Anterior cingulate cortex (tissue), 58 donors: ENCODE measurements around the gene PDE2A.
A peak's percentile ranks its signal among the peaks of the same experiment; 100 is the strongest.

Source experiments
- DNase-seq, 58 donors: peaks; one replicate each; lab custom pipeline; 2025; lab: John Stamatoyannopoulos, UW

Gene PDE2A

DNA sequence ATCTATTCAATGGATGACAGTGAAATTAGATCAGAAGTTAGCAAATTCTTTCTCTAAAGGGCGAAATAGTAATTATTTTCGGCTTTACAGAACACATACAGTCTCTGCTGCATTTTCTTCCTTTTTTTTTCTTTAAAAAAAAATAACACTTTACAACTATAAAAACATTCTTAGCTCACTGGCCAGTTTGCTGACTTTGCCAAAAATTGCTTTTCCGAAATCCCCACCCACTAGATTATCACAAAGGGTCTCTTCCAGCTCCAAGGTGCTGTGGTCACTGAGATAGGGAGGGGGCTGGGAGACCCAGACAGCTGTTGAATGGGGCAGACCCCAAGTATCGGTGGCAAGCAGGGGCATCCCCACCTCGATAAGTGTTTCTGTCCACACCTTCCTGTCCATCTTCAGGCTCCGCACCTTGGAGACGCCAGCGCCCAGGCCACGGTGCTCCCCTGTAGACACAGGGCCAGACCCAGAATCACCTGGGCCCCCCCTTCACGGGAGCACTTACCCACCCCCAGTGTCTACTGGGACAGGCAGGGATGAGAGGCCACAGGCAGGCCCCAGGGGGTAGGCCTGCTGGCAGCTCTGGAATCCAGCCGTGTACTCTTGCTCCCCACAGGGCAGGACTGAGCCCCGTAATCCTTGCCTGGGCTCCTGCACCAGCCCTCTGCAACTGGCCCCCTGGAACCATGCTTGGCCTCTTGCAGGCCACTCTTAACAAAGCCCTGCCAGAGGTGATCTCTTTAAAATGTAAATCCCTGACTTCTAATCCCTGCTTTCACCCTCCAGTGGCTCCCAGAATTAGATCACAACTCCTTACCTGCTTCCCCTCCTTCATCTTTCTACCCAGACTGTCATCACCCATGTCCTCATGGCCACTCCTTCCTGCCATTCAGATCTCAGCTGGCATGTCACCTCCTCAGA is 31.5 kb upstream of the PDE2A start:
- no peak for DNase-seq

DNA sequence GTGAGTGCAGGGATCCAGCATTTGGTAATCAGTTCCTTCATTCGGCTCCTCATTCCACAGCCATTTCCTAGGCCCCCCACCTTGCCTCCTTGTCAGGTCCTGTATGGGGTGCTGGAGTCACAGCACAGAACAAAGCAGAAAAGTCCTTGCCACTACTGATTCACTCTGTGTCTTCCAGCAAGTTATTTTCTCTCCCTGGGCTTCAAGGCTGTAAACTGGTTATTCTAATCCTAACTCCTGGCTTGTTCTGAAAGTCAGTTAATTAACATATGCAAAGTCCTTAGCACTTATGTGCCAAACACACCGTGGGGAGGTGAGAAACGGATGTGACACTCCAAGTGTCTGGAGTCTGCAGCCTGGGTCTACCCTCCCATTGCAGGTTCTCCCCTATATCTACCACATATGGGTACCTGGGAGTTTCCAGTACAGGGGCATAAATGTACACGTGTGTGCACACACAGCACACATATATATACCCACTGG is 30.6 kb upstream of the PDE2A start:
- DNase-seq: no peak

DNA sequence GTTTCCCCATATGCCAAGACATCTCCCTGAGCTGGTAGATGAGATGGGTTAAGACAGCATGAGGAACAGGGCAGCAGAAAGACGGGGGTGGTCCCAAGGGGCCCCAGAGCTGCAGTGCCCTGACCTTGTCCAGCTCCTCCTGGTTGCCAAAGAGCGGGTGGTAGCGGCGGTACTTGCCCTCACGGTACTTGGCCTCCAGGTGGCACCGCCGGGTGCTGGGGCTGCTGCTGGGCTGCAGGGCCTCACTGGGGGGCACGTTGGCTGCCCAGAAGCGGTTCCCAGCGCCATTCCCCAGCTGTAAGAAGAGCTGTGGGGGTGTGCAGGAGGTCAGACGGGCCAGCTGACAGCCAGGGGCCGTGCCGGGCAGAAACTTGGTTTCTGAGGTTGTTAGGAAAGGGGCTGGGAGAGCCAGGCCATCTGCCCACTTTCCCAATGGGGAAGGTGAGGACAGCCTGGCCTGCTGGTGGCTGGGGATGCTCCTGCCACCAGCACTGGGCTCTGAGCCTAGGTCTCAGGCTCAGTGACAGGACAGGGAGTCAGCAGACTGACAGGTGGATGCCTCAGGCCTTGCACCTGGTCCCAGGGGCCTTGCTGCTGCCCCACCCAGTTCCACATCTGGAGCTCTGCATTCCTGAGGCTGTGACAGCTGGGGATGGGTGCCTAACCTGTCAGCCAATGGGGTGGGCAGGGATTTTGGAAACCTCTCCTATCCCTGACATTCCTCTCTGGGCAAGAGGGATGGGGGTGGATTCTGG is 30.0 kb upstream of the PDE2A start:
- DNase-seq: no peak

GRCh38 chr11:72703267-72704008 is 29.2 kb upstream of the PDE2A start:
- DNase-seq: peak in 13 of 58 donors; percentile 9 to 47 (median 30)

- no peak for DNase-seq
These were observed 28.5 kb upstream of the PDE2A start for GRCh38 chr11:72702577-72703241.

- DNase-seq: peak in 1 of 58 donors; percentile 6
These were observed 27.9 kb upstream of the PDE2A start for GRCh38 chr11:72702096-72702495.

GRCh38 chr11:72701466-72701865 is 27.2 kb upstream of the PDE2A start:
- no peak for DNase-seq

- DNase-seq: no peak
These were observed 25.9 kb upstream of the PDE2A start for GRCh38 chr11:72700146-72700545.

- no peak for DNase-seq
These were observed 23.6 kb upstream of the PDE2A start for GRCh38 chr11:72697814-72698213.

DNA sequence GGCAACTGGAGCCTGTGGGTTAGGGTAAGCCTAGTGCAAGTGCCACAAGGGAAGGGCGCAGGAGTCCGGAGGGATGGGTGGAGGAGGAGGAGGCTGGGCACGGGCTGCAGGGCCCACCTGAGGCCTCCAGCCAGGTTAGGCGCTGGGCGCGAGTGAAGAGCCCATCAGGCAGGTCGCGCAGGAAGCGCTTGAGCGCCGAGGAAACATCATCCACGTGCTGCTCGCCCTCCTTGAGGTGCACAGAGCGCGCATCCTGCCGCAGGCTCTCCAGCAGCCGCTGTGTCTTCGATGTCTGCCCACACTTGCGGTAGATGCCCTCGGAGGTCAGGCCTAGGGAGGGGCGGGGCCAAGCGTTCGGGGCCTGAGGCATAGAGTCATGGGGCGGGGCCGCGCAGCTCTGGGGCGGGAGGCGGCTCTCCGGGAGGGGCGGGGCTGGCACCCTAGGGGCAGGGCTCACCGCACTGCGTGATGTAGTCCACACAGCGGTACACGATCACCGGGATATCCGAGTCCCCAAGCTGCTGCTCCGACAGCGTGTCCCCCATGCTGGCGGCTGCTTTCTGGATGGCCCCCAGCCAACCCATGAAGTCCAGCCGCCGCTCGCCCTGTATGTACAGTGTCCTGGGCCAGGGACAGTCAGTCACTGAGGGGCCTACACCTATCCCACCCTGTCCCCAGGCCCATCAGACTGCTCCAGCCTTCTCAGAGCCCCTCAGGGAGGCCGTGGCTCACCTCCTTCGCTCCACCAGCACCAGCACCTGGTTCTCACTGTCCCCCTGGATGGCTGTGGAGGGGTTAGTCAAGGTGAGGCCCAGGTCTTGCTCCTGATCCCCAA is 22.9 kb upstream of the PDE2A start:
- no peak for DNase-seq

GRCh38 chr11:72695354-72695753 is 21.1 kb upstream of the PDE2A start:
- no peak for DNase-seq

- no peak for DNase-seq
These were observed 19.2 kb upstream of the PDE2A start for GRCh38 chr11:72693271-72693968.

GRCh38 chr11:72692498-72693237 is 18.4 kb upstream of the PDE2A start:
- no peak for DNase-seq

GRCh38 chr11:72690166-72690565 is 15.9 kb upstream of the PDE2A start:
- no peak for DNase-seq

GRCh38 chr11:72688929-72689328 is 14.7 kb upstream of the PDE2A start:
- DNase-seq: no peak

- DNase-seq: no peak
These were observed 14.3 kb upstream of the PDE2A start for GRCh38 chr11:72688486-72688885.

DNA sequence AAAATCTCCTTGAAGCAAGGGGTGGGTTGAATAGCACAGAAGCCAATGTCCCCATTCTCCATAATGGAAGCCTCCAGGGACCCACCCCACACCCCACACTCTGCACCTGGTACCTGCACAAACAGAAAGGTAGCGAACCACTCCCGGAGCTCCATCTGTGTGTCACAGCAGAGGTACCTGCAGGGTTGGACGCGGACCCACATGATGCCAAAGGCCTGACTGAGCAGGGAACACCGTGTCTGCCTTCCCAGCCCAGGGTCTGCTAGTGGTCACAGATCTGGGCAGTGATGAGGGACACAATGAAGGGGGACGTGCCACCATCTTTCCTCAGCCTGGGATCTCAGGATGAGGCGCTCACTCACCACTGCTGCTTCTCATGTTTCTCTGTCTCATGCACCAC is 13.1 kb upstream of the PDE2A start:
- no peak for DNase-seq

- no peak for DNase-seq
These were observed 12.5 kb upstream of the PDE2A start for GRCh38 chr11:72686639-72687220.
